Spleen (tissue), 7 donors: ENCODE results near the gene TOP2B.

Source experiments
- CTCF ChIP-seq, 11 experiments: fragments of 200-600 bp in 7 of 11; fragments of 450-650 bp in 4 of 11; sonication (generic) in 4 of 11; IDR thresholded peaks in 8 of 11; conservative IDR thresholded peaks in 3 of 11; 1 replicate in 7 of 11; 2 replicates in 4 of 11; pipeline versions ENCODE4 v1.4.0 to v1.8.0; 2016 to 2021; ENCODE audit warnings: antibody characterized with exemption in 11 of 11, inconsistent platforms in 4 of 11, mild to moderate bottlenecking in 1 of 11
- POLR2A ChIP-seq, 3 donors: fragments of 450-650 bp; IDR thresholded peaks; one replicate each; pipeline ENCODE4 v1.5.1; 2017; ENCODE audit warnings: antibody characterized with exemption in 3 of 3, mild to moderate bottlenecking in 1 of 3
- donor health status: DM: no; HTN: no; CAD: no; lungs with moderate emphysema.
- donor health status: DM: no; HTN: no; CAD: no.
- donor health status: DM: no; HTN: no; CAD: no.

GRCh38 chr3:25654576-25654975 lies 10.1 kb downstream of the TOP2B start:
- TF ChIP-seq CTCF (IDR thresholded peaks at IDR 0.05 in 8 of 11, conservative IDR thresholded peaks at IDR 0.05 in 3 of 11) (no peak), POLR2A (IDR thresholded peaks at IDR 0.05) (no peak)
